SKM-1 (cell line): ENCODE measurements around the gene SCG3.

Experiments
- DNase-seq: peaks from one replicate; lab custom pipeline; 2025; ENCODE audit not compliant: unreplicated experiment; lab: John Stamatoyannopoulos, UW

SCG3 gene

GRCh38 chr15:51677452-51677851 lies 3.9 kb upstream of the SCG3 start:
- DNase-seq = no peak

DNA sequence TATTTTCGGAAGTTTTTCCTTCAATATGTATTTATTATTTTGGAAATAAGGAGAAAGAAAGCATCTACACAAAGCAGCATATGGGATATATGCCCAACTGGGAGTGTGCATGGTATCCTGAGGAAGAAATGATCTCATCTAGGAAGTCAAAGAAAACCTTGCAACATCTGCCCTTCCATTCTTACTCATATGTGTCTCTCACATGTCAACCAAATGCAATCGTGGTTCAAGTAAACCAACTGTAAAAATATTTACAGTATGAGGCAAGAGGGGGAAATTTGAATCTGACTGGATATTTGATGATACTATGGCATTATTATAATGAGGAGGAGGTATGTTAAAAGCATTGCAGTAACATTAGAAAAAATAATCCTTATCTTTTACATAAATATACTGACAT lies 3.2 kb upstream of the SCG3 start:
- DNase-seq = no peak

DNA sequence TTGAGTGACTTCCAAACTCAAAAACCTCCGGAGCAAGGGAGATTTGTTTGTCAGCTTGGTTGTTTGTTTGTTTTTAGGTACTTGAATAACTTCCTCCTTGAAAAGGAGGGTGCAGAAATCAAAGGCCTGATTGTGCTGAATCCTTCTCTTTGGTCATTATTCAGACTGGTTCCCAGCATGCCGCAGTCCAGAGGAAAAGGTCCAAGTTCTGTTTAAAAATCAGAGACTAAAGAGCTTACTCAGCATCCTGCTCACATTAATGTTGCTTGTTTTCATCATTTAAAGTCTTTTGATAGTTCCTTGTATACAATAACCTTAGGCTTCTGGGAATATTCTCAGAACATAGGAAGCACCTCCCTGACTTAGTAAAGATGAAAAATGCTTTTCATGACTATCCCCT lies 982 bp upstream of the SCG3 start:
- DNase-seq = no peak

DNA sequence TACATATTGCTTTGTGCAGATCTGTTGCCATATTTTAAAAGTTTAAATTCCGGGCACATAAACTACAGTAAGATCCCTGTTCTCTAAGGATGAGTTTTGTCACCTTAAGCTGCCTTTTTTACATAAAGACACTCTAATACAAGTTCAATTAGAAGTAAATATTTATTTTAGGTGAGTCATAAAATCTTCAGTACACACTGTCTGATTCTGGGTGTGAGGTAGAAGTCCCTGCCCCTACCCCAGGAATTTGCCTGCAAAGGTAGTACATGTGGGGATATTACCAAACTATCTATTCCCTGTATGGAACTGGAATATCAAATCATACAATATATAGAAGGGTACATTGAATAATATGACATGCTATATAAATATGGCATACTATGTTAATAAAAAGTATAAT lies 6.3 kb downstream of the SCG3 start:
- no peak for DNase-seq

GRCh38 chr15:51688863-51689262 lies 7.6 kb downstream of the SCG3 start:
- no peak for DNase-seq

- no peak for DNase-seq
Observed at GRCh38 chr15:51692154-51692553, 10.9 kb downstream of the SCG3 start.

DNA sequence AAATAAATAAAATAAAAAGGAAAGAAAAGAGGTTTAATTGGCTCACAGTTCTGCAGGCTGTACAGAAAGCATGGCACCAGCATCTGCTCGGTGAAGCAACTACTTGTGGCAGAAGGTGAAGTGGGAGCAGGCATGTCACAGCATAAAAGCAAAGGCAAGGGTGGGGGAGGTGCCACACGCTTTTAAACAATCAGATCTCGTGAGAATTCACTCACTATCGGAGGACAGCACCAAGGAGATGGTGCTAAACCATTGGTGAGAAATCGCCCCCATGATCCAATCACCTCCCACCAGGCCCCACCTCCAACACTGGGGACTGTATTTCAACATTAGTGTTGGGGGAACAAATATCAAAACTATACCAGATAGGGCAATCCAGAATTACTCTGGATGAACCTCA lies 15.3 kb downstream of the SCG3 start:
- DNase-seq = no peak

GRCh38 chr15:51697163-51697562 lies 15.9 kb downstream of the SCG3 start:
- no peak for DNase-seq

DNA sequence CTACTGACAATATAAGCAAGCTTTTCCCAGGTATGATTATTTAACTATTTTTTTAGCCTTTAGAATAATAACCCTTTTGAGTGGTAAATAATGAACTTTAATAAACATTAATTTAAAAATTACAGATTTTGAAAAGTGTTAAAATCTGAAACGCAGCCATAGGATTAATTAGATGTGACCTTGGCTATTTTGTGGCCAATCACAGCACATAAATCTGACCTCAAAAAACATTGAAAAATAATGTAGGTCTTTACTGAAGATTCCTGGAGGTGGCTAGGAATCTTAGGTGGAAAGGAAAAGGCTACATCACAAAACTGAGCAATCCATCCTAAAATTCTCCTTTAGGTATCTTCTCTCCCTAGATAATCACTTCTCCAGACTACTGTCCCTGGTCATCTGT lies 18.1 kb downstream of the SCG3 start:
- no peak for DNase-seq

DNA sequence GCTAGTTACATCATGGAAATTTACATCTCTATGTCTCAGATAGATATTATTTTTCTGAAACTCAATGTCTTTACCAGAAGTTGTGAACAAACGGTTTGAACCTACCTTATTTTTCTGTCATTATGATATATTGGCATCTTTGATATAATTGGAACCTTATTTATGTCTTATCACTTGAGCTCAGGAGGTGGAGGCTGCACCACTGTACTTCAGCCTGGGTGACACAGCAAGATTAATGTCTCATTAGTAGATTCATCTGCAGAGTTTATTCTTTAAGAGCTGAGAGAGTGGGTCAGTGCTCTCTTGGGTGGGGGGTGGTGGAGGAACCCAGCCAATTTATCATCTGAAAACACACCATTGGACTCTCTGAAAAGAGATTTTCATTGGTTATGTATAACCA lies 21.4 kb downstream of the SCG3 start:
- no peak for DNase-seq

DNA sequence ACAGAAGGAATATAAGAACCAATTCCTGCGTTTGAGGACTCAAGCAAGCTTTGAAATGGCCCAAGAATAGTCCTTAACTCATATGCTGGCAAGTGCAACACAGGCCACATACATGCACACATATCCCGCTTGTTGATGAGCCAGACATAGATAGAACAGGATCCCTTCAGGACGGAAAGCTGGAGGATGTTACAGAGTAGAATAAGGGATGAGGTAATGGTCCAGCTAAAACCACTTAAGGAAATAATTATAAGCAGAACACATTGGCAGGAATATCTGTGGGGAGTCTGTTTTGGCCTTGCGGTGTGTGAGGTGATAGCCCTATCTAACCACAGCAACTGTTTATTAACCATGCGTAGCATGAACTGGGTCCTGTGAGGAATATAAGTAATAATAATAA lies 25.0 kb downstream of the SCG3 start:
- no peak for DNase-seq

DNA sequence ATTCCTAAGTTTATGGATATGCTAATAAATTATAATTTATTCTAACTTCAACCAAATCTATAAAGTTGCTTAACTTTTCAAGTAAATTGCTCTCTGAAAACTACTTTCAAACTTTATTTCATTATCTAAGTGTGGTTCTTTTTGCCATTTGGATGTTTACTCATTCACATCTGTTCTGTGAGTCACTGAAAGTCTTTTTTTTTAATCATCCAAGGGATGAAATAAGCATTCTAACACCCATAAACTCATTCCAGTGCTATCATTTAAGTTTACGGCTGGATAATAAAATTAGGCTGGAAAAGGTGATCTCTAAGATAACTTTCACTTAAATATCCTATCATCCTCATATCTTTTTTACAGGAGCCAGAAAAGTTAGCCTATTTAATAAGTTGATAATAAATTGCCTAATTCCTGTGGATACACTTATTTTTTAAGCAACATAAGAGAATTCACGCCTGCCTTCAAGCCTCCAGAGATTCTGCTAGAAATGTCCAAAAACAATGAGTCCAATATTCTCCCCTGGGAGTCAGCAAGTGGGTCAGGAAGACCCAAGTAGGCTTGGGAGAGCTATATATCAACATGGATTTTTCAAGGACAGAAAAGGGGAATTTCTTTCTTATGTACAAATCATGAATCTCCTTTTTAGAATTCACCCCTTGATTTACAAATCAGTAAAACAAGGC lies 25.8 kb downstream of the SCG3 start:
- no peak for DNase-seq

- no peak for DNase-seq
Observed at GRCh38 chr15:51708013-51708412, 26.7 kb downstream of the SCG3 start.

DNA sequence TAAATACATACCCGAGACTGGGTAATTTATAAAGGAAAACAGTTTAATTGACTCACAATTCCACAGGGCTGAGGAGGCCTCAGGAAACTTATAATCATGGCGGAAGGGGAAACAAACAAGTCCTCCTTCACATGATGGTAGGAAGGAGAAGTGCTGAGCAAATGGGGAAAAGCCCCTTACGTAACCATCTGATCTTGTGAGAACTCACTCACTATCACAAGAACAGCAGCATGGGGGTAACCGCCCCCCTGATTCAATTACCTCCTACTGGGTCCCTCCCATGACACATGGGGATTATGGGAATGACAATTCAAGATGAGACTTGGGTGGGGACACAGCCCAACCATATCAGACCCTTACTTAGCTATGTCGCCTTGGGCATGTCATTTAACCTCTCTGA lies 27.7 kb downstream of the SCG3 start:
- DNase-seq = no peak

- no peak for DNase-seq
Observed at GRCh38 chr15:51714162-51714561, 32.9 kb downstream of the SCG3 start.

DNA sequence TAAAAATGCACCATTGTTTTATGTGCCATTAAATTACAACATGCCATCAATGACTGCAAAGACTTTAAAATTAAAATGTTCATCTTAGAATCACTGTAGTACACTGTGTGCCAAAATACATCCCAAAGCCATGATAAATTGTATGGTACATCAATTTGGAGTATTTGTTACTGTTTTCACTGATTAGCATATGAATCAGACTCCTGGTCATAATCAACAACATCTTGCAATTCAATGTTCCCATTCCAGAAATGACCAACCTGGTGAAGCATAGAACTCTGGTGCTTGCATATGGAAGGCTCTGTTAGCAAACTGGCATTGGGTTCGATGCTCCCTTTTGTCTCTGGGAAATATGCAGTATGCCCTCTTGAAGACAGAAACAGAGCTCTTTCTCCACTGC lies 33.6 kb downstream of the SCG3 start:
- DNase-seq = no peak

DNA sequence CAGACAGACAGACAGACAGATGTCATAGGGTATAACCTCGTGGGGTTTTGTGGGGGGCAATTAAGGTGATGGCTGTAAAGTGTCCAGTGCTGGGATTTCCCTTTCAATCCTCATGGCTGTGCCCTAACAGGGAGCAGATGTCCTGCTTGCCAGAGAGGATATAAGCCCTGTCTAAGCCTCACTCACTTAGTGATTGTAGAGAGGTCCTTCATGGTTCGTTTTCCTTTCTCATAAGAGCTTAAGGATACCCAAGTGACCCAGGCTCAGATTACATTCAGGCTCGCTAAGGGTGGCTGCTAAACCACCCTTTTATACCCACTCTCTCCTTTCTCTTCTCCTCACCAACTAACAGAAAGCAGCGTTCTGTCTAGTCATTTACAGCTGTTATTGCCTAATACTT lies 36.9 kb downstream of the SCG3 start:
- DNase-seq = no peak

GRCh38 chr15:51718746-51719145 lies 37.4 kb downstream of the SCG3 start:
- no peak for DNase-seq

DNA sequence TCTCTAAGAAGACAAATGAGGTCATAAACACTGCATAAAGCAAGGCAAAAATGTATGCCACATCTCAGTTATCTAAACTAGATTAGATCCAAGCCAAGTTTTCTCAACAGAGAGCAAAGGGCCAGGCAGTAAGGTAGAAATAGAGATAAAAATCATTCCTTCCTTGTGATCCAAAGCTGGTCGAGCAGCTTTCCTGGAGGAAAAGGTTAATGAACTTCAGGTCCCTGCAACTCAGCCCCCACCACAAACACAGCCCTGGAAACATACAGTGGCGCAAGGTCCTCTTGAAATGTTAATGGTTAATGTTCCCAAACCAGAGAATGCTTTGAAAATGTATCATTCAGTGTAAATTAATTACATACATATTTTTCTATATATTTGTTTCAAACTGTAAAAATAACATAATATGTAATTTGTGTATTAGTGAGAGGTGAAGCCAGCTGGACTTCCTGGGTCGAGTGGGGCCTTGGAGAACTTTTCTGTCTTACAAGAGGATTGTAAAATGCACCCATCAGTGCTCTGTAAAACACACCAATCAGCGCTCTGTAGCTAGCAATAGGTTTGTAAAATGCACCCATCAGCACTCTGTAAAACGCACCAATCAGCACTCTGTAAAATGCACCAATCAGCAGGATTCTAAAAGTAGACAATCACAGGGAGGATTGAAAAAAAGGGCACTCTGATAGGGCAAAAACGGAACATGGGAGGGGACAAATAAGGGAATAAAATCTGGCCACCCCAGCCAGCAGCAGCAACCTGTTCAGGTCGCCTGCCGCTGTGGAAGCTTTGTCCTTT lies 39.1 kb downstream of the SCG3 start:
- no peak for DNase-seq

- DNase-seq = no peak
Observed at GRCh38 chr15:51721199-51721960, 40.1 kb downstream of the SCG3 start.

GRCh38 chr15:51724199-51724598 lies 42.9 kb downstream of the SCG3 start:
- no peak for DNase-seq

GRCh38 chr15:51724673-51725072 lies 43.4 kb downstream of the SCG3 start:
- no peak for DNase-seq
